K562 (cell line): ENCODE measurements around the gene C1orf56. TPM values are rescaled to one million over a fixed set of nuclear protein-coding genes. Genes with fewer than 3 reads are reported as not detected.

ENCODE experiments used
- AFF4 ChIP-seq: sonication (generic); formaldehyde crosslinking; IDR thresholded peaks from 2 replicates; pipeline ENCODE4 v1.8.0; 2023; ENCODE audit warnings: mild to moderate bottlenecking, missing genetic modification reagents
- CCAR2 ChIP-seq: fragments of 200-400 bp; formaldehyde crosslinking; IDR thresholded peaks from 2 replicates; pipeline ENCODE4 v1.6.1; 2017; ENCODE audit warnings: mild to moderate bottlenecking, low read depth, low read length
- DMBX1 ChIP-seq: fragments of 250-450 bp; sonication (Bioruptor Pico); IDR thresholded peaks from 2 replicates; pipeline ENCODE4 v1.8.0; 2022; ENCODE audit warnings: inconsistent platforms, mild to moderate bottlenecking, moderate library complexity, borderline replicate concordance
- ELF2 ChIP-seq: fragments of 250-450 bp; sonication (Bioruptor Pico); IDR thresholded peaks from 2 replicates; pipeline ENCODE4 v1.5.0; 2021; ENCODE audit warnings: mild to moderate bottlenecking
- ESRRA ChIP-seq: fragments of 450-650 bp; IDR thresholded peaks from 2 replicates; pipeline ENCODE4 v1.6.1; 2014; ENCODE audit warnings: low read depth, mild to moderate bottlenecking, moderate library complexity, borderline replicate concordance
- ETS1 ChIP-seq: conservative IDR thresholded peaks from 2 replicates; pipeline ENCODE4 v1.6.1; 2011; ENCODE audit warnings: low read depth, mild to moderate bottlenecking, low read length; ENCODE audit not compliant: control insufficient read depth
- LARP7 ChIP-seq: fragments of 450-650 bp; IDR thresholded peaks from 2 replicates; pipeline ENCODE4 v1.6.1; 2016
- MAZ ChIP-seq, 2 experiments: fragments of 450-650 bp in 1 of 2; sonication (generic) in 1 of 2; formaldehyde crosslinking; IDR thresholded peaks in 1 of 2; conservative IDR thresholded peaks in 1 of 2; 2 replicates each; pipeline versions ENCODE4 v1.4.0 to v1.5.0; 2020; ENCODE audit warnings: mild to moderate bottlenecking in 1 of 2, missing genetic modification reagents in 1 of 2
- MYC ChIP-seq, 2 experiments: fragments of 250-450 bp in 1 of 2; sonication (Bioruptor Pico) in 1 of 2; IDR thresholded peaks; 2 replicates each; pipeline versions ENCODE4 v1.5.1 to v1.6.1; 2012 to 2021; ENCODE audit warnings: low read depth in 2 of 2, borderline replicate concordance in 1 of 2, improper control_type of control experiment in 1 of 2, low read length in 1 of 2, mild to moderate bottlenecking in 1 of 2, moderate library complexity in 1 of 2
- NCOA1 ChIP-seq: fragments of 450-650 bp; IDR thresholded peaks from 2 replicates; pipeline ENCODE4 v1.6.1; 2016; ENCODE audit warnings: low read depth
- NR2C1 ChIP-seq, 2 experiments: fragments of 450-650 bp; IDR thresholded peaks; 2 replicates each; pipeline ENCODE4 v1.6.1; 2017; ENCODE audit warnings: mild to moderate bottlenecking in 2 of 2, antibody characterized with exemption in 1 of 2, inconsistent platforms in 1 of 2, missing compliant biosample characterization in 1 of 2, missing genetic modification characterization in 1 of 2
- PHB2 ChIP-seq: fragments of 450-650 bp; IDR thresholded peaks from 2 replicates; pipeline ENCODE4 v1.6.1; 2017; ENCODE audit warnings: low read depth
- POLR2A ChIP-seq: fragments of 450-650 bp; conservative IDR thresholded peaks from 2 replicates; pipeline ENCODE4 v1.6.1; 2016
- SIRT6 ChIP-seq: IDR thresholded peaks from one replicate; pipeline ENCODE4 v1.6.1; 2012; ENCODE audit warnings: low read depth, mild to moderate bottlenecking, control low read depth, inconsistent platforms, low read length, moderate library complexity
- TARDBP ChIP-seq: fragments of 450-650 bp; IDR thresholded peaks from 2 replicates; pipeline ENCODE4 v1.6.1; 2016
- ZC3H4 ChIP-seq: sonication (generic); formaldehyde crosslinking; IDR thresholded peaks from 2 replicates; pipeline ENCODE4 v1.9.0; 2021; ENCODE audit warnings: missing genetic modification reagents, borderline replicate concordance
- ZNF263 ChIP-seq: sonication (generic); formaldehyde crosslinking; IDR thresholded peaks from 2 replicates; pipeline ENCODE4 v1.8.0; 2022; ENCODE audit warnings: mild to moderate bottlenecking, missing genetic modification reagents, borderline replicate concordance
- ZNF395 ChIP-seq: fragments of 200-800 bp; sonication (Bioruptor generic); IDR thresholded peaks from 2 replicates; pipeline ENCODE4 v1.6.1; 2017; ENCODE audit warnings: missing genetic modification characterization, missing compliant biosample characterization
- ZNF436 ChIP-seq: fragments of 250-450, 450-650 bp; sonication (Bioruptor Pico); formaldehyde crosslinking; IDR thresholded peaks from 2 replicates; pipeline ENCODE4 v1.7.0; 2020; ENCODE audit warnings: mild to moderate bottlenecking
- ZNF589 ChIP-seq: fragments of 200-800 bp; sonication (Bioruptor generic); IDR thresholded peaks from 2 replicates; pipeline ENCODE4 v1.6.1; 2016; ENCODE audit warnings: low read depth, missing genetic modification characterization, missing compliant biosample characterization
- ZNF644 ChIP-seq: fragments of 200-800 bp; sonication (Bioruptor generic); IDR thresholded peaks from 2 replicates; pipeline ENCODE4 v1.6.1; 2016; ENCODE audit warnings: low read depth, missing genetic modification characterization, missing compliant biosample characterization
- polyA plus RNA-seq, 8 experiments: library from polyadenylated mRNA; depleted of rRNA in 4 of 8; stranded (reverse) in 5 of 8; unstranded in 3 of 8; fragments of >200 nt; fragmentation: Nextera tagmentation in 2 of 8; fragmentation: Illumina TruSeq in 1 of 8; extraction: Ambion mirVana in 2 of 8; extraction: Trizol in 1 of 8; gene quantifications; 2 replicates each; pipeline versions ENCODE4 v1.2.1 to v1.2.3, GENCODE V29; 2011 to 2014; ENCODE audit warnings: inconsistent platforms in 1 of 8, missing spikeins in 1 of 8
- total RNA-seq, 7 experiments: library from RNA; depleted of rRNA in 6 of 7; stranded (reverse); fragments of >200 nt in 6 of 7; fragmentation: Illumina TruSeq in 2 of 7; extraction: Trizol in 2 of 7; gene quantifications; 2 replicates each; pipeline versions ENCODE4 v1.2.1 to v1.2.3, GENCODE V29; 2011 to 2021; ENCODE audit warnings: low replicate concordance in 1 of 7

C1orf56 gene
- total and polyA plus RNA-seq, 9 of the 15 experiments (the other 6 are each of a cell fraction or from before 2014, with no cell fraction given): 0.18 to 15.7 (median 1.1) TPM

DNA sequence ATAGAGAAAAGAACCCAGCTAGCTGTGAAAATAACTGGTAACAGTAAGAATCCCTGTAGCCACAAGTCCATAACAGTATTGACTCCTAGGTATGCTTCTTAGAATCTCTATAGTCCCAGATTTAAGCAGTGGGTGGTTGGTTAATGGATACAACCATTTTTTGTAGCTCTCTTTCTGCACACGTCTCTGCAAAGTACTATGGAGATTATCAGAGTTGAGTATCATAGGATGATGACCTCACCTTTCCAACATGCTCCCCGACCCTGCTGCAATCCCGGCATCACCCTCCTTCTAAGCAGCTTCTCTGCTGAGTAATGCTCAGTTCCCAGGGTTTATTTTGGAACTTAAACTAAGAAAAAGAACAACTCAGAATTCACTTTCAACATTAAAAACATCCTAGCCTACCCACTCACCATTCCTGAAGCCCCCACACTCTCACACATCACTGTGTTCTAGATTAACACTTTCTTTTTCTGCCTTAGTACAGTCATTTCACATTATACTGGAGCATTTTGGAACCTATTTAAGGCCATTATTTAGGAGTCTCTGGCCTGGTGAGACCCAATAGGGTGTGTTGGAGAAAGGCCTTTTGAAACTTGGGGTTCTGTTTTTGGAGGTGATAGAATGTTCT lies 15.3 kb downstream of the C1orf56 start (continued):
- TF ChIP-seq MYC (IDR thresholded peaks at IDR 0.05; ENCODE audit: low read depth, low read length) (peak; percentile 67), MYC (CRISPR knock-in tag; IDR thresholded peaks at IDR 0.05; ENCODE audit: borderline replicate concordance, low read depth) (no peak), ZNF263 (CRISPR knock-in tag) (no peak), POLR2A (no peak), ETS1 (no peak), NCOA1 (no peak), DMBX1 (CRISPR knock-in tag) (no peak), ELF2 (CRISPR knock-in tag) (0 out of 2 replicates have a peak, but pooled peaks have one; percentile 41), NR2C1 (IDR thresholded peaks at IDR 0.05) (no peak; the same call in 1 of the 2 replicates), NR2C1 (tag; IDR thresholded peaks at IDR 0.05) (no peak), SIRT6 (no peak), TARDBP (no peak), AFF4 (no peak), ESRRA (no peak), ZNF589 (peak; percentile 16; the same call in 1 of the 2 replicates), ZNF436 (CRISPR knock-in tag) (no peak), MAZ (CRISPR knock-in tag; conservative IDR thresholded peaks at IDR 0.05 in 1 of 2, IDR thresholded peaks at IDR 0.05 in 1 of 2) (no peak), ZC3H4 (CRISPR knock-in tag) (no peak), CCAR2 (no peak), ZNF395 (CRISPR knock-in tag) (peak; percentile 56; the same call in 1 of the 2 replicates), ZNF644 (no peak), LARP7 (no peak), PHB2 (no peak)
